ENCODE data around the gene CBR3. TPM values are rescaled to one million over a fixed set of nuclear protein-coding genes. Genes with fewer than 3 reads are reported as not detected.

CBR3 gene
- total RNA-seq, 4 donors from 2014 or later, result 2.7 to 5.1 (median 3.2) TPM; not detected in 1

DNA sequence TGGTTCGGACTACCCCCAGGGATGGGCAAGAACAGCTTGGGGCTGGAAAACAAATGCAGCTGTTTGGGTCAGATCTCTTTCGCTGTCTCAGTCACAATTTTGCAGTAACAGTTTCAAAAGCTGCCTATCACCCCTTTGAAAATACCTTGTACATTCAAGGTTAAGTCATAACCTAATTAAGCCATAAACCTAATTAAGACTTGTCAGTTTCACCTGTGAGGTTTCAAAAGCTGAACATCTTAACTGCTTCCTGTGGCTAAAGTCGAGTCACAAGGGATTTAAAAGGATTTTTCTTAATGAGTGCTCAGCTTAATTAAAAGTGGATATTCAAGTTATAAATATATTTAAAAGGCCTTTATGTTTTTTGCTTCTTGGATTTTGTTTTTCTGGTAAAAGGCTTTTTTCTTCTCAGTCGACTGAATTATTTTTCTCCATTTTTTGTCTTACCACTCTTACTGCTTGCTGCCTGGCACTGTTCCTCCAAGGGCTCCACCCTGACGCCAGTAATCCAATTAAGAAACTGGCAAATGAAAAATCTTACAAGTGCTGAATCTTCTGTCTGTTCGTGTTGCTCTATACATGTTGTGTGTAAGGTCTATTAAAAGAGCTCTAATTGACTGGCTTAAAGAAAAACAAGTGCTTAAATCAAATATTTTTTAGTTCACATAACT is 33.8 kb upstream of the CBR3 start:
- H3K27me3 ChIP-seq, result no peaks in the 10 kb centered on the region
- no peak for DNase-seq
- H3K9me3 ChIP-seq, result no peaks in the 10 kb centered on the region
- TF ChIP-seq POLR2A (IDR thresholded peaks at IDR 0.05) (no peak), CTCF (IDR thresholded peaks at IDR 0.05) (no peak)
- H3K27ac ChIP-seq, result no peak overlapping the region
- no peaks in the 10 kb centered on the region for H3K36me3 ChIP-seq
- H3K4me1 ChIP-seq, result peaks cover 0 to 8% (median 0%) of the 10 kb centered on the region in 4 donors
- no peak overlapping the region for H3K4me3 ChIP-seq

DNA sequence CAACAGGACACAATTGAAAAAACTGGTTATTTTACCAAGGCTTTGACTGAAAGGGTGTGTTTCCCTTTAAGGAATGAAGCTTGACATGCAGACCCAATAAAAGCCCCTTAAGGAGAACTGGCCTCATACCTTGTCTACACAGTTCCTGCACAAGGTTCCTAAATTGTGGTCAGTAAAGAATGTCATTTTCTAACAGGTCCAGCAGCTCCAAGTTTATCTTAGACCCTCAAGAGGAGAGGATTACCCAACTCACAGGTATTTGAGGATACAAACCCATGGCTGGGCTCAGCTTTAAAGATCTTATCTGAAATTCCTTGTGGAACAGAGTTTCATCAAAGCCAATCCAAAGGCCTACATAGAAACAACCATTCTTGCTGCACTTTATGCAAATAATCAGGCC is 31.4 kb upstream of the CBR3 start:
- TF ChIP-seq POLR2A (IDR thresholded peaks at IDR 0.05), result no peak
- TF ChIP-seq CTCF (IDR thresholded peaks at IDR 0.05), result no peak
- Histone ChIP-seq H3K4me1 (peaks cover 0 to 8% (median 0%) of the 10 kb centered on the region in 4 donors), H3K36me3 (no peaks in the 10 kb centered on the region), H3K27me3 (no peaks in the 10 kb centered on the region), H3K27ac (no peak overlapping the region), H3K9me3 (no peaks in the 10 kb centered on the region), H3K4me3 (no peak overlapping the region)
- no peak for DNase-seq

DNA sequence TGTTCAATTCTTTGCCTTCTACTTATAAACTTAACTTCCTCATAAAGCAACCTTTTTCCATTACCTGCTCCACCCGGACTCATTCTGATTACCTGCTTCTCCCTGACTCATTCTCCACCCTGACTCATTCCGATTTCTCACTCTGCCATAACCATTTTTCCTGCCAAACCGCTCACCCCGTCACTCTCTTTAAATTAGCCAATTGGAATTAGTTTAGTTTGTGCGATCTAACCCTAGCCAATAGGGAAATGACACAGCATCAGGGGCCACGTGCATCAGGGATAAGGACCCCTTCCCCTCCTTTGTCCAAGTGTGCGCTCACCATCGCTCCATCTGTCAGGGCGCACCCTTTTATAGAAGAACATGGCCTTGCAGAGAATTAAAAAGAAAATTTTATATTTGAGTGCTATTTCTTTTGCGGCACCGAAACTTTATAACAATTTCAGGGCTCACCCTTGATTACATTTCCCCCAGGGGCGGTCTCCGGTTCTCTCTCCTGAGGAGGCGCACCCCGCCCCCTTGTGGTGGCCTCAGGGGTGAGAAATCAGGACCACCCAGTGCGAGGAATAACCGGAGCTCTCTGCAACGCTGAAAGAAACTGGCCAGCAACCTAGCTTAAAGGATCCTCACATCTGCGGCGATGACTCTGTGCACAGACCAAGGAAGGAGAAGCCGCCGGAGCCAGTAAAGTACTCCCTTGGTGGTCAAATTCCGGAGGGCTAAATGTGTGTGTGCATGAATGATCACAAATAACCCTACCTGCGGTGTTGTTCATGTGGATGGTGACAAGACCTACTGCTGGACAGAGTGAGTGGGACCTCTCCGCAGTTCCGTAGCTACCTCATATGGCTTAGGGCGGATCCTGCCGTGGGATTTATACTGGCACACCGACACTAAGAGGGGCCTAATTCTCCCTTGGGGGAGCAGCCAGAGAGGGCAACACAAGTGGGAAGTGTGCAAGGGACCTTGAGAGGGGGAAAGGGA is 30.3 kb upstream of the CBR3 start:
- Histone ChIP-seq H3K4me3 (peak overlapping the region in 1 of 4 donors; percentile 31), H3K27ac (no peak overlapping the region), H3K4me1 (peaks cover 0 to 8% (median 0%) of the 10 kb centered on the region in 4 donors), H3K36me3 (no peaks in the 10 kb centered on the region), H3K9me3 (no peaks in the 10 kb centered on the region), H3K27me3 (no peaks in the 10 kb centered on the region)
- DNase-seq, result peak; percentile 53 to 67 (median 57)
- TF ChIP-seq CTCF (IDR thresholded peaks at IDR 0.05) (peak in 5 of 6 experiments; percentile 26 to 55 (median 47)), POLR2A (IDR thresholded peaks at IDR 0.05) (no peak)

DNA sequence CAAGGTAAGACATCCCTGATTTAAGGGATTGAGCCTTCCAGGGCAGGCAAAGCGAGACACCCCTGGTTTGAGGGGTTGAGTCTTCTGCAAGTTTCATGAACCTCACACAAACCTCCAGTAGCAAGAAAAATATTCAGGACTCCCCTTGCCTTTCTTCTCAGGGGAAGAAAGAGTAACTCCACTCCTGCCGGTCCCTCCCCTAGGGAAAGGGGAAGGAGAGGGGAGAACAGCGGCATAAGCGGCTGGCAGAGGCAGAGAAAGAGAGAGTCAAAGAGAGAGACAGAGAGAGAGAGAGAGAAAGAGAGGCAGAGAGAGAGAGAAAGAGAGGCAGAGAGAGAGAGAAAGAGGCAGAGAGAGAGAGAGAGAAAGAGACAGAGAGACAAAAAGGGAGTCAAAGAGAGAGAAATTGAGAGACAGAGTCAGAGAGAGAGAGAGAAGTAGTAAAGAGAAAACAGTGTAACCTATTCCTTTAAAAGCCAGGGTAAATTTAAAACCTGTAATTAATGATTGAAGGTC is 29.5 kb upstream of the CBR3 start:
- Histone ChIP-seq H3K9me3 (no peaks in the 10 kb centered on the region), H3K4me3 (no peak overlapping the region)

More for the DNA sequence above, 29.5 kb upstream of the CBR3 start:
- H3K36me3 ChIP-seq, result no peaks in the 10 kb centered on the region
- H3K27ac ChIP-seq, result no peak overlapping the region
- H3K4me1 ChIP-seq, result peaks cover 0 to 8% (median 0%) of the 10 kb centered on the region in 4 donors
- no peaks in the 10 kb centered on the region for H3K27me3 ChIP-seq
- no peak for TF ChIP-seq POLR2A (IDR thresholded peaks at IDR 0.05)
- TF ChIP-seq CTCF (IDR thresholded peaks at IDR 0.05), result no peak
- no peak for DNase-seq
